ENCODE data around the gene COX7B. TPM values are rescaled to one million over a fixed set of nuclear protein-coding genes. Genes with fewer than 3 reads are reported as not detected.

Gene COX7B
- total and polyA plus RNA-seq, 7 donors = 503 to 2,795 (median 1,011) TPM

DNA sequence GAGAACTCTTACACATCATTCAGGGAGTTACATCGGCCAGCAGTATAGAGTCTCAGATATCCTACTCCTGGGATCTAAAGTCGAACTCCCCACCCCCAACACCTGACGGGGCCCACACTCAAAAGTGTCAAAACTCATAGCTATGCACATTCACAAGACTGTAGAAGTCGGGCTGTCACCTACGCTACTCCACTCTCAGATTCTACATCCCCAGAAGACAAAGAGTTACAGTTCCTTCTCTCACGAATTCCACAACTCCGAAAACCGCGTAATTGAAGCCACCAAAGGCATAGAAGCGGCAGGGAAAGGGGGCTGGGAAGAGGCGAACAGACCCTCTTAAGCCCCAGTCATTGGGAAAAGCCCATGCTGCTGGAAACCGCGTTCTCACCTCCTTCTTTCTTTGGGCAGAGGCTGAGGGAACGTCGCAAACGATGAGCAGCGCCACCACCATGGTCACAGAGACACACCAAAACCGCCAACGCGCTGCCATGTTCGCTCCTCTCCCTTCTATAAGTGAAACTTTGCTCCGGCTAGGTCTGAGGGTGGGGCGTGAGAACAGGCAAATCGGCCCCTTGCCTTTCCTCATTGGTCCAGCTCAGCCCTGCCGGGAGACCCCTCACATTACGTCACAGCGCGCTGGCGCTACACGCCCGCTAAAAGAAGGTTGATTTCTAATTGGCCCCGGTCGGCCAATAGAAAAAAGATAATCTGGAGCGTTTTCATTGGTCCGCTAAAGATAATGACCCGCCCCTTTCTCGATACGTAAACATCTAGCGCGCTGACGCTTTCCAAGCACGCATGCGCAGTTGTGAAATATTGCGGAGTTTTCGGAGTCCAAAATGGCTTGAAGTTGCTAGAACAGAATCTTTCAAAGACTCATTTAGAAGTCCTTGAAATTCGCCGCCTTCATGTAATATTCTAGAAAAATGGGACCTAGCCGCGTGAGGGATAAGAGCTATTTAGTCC lies 4.1 kb upstream of the COX7B start, which contains the start of gene MAGT1:
Gene MAGT1 (minus strand): TSS at position 515 of the 966 bp plus-strand sequence. CDS start 25 bp downstream, at position 490.
- 0% methylated on average over 49 of the region's 49 CpGs for WGBS, 2 donors
- peak; percentile 98 for DNase-seq
- H3K4me3 ChIP-seq = peak within 1 kb of the TSS; percentile 49 to 66 (median 60)
- H3K27me3 ChIP-seq = no peaks in the 10 kb centered on the region
- H3K9me3 ChIP-seq = no peaks in the 10 kb centered on the region
- intact Hi-C loops (cut with DNase I) = loop anchor here (5.0 to 10.0 kb wide), 2 partner anchors 110 to 207 kb away; partner anchors contain the start of genes ATRX and PGK1
- TF ChIP-seq, protein P1, sequence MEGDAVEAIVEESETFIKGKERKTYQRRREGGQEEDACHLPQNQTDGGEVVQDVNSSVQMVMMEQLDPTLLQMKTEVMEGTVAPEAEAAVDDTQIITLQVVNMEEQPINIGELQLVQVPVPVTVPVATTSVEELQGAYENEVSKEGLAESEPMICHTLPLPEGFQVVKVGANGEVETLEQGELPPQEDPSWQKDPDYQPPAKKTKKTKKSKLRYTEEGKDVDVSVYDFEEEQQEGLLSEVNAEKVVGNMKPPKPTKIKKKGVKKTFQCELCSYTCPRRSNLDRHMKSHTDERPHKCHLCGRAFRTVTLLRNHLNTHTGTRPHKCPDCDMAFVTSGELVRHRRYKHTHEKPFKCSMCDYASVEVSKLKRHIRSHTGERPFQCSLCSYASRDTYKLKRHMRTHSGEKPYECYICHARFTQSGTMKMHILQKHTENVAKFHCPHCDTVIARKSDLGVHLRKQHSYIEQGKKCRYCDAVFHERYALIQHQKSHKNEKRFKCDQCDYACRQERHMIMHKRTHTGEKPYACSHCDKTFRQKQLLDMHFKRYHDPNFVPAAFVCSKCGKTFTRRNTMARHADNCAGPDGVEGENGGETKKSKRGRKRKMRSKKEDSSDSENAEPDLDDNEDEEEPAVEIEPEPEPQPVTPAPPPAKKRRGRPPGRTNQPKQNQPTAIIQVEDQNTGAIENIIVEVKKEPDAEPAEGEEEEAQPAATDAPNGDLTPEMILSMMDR (IDR thresholded peaks at IDR 0.05) = no peak
- TF ChIP-seq POLR2AphosphoS5 (IDR thresholded peaks at IDR 0.05) = peak; percentile 84 to 97 (median 96)
- TF ChIP-seq EP300 (IDR thresholded peaks at IDR 0.05) = no peak
- TF ChIP-seq POLR2A (IDR thresholded peaks at IDR 0.05) = peak; percentile 77 to 81
- H3K4me1 ChIP-seq = peaks cover 0 to 21% (median 6%) of the 10 kb centered on the region in 4 donors
- no peaks in the 10 kb centered on the region for H3K36me3 ChIP-seq
- H3K27ac ChIP-seq = peak within 1 kb of the TSS; percentile 90 to 92 (median 92)

DNA sequence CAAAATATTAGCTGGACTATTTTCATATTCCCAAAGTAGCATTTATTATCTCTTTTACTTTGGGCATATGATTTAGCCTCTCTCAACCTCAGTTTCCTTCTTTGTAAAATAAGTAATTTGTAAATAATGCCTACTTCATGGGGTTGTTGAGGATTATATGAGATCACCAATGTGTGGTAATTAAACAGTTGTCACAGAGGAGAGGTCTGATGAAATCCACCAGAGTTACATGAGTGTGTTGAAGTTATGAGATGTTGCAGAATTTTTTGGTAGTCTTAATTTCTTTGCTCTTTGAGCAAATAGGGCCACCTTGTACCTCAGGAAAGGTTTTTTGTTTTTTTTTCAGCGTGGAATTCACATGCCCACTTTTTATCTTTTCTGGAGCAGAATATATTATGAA lies 1.4 kb downstream of the COX7B start:
- Histone ChIP-seq H3K27ac (peak overlapping the region; percentile 78 to 90 (median 88)), H3K4me1 (peaks cover 0 to 13% (median 0%) of the 10 kb centered on the region in 4 donors), H3K36me3 (peaks cover 0 to 26% (median 0%) of the 10 kb centered on the region in 4 donors), H3K27me3 (no peaks in the 10 kb centered on the region), H3K4me3 (peak overlapping the region; percentile 46 to 61 (median 53)), H3K9me3 (no peaks in the 10 kb centered on the region)
- 13 to 65% methylated on average over 1 of the region's 1 CpG for WGBS, 2 donors
- no peak for DNase-seq
- TF ChIP-seq POLR2AphosphoS5 (IDR thresholded peaks at IDR 0.05) (no peak), POLR2A (IDR thresholded peaks at IDR 0.05) (no peak), EP300 (IDR thresholded peaks at IDR 0.05) (no peak)
- TF ChIP-seq, protein P1 (IDR thresholded peaks at IDR 0.05) = no peak
- intact Hi-C loops (cut with DNase I) = no loop called here

DNA sequence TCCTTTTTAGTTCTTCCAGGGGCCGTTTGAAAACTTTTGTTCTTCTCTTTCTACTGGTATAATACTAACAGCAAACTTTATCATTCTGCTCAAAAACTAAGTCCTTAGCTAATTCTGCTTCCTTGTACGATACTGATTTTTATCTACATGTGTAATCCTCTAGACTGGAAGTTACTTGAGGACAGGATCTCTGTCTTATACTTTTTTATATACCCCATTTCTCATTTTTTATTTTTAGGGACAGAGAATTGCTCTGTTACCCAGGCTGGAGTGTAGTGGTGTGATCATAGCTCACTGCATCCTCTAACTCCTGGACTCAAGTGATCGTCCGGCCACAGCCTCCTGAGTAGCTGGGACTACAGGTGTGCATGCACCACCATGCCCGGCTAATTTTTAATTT lies 2.2 kb downstream of the COX7B start:
- peaks cover 0 to 13% (median 0%) of the 10 kb centered on the region in 4 donors for H3K4me1 ChIP-seq
- H3K27ac ChIP-seq = peak overlapping the region in 2 of 4 donors; percentile 14 to 90
- TF ChIP-seq POLR2A (IDR thresholded peaks at IDR 0.05) = no peak
- TF ChIP-seq, protein P1 (IDR thresholded peaks at IDR 0.05) = no peak
- TF ChIP-seq EP300 (IDR thresholded peaks at IDR 0.05) = no peak
- no peak for TF ChIP-seq POLR2AphosphoS5 (IDR thresholded peaks at IDR 0.05)
- no peak overlapping the region for H3K4me3 ChIP-seq
- H3K27me3 ChIP-seq = no peaks in the 10 kb centered on the region
- H3K36me3 ChIP-seq = peaks cover 0 to 31% (median 0%) of the 10 kb centered on the region in 4 donors
- WGBS, 2 donors = 74 to 92% methylated on average over 5 of the region's 5 CpGs
- H3K9me3 ChIP-seq = no peaks in the 10 kb centered on the region
- intact Hi-C loops (cut with DNase I) = no loop called here
- DNase-seq = no peak

DNA sequence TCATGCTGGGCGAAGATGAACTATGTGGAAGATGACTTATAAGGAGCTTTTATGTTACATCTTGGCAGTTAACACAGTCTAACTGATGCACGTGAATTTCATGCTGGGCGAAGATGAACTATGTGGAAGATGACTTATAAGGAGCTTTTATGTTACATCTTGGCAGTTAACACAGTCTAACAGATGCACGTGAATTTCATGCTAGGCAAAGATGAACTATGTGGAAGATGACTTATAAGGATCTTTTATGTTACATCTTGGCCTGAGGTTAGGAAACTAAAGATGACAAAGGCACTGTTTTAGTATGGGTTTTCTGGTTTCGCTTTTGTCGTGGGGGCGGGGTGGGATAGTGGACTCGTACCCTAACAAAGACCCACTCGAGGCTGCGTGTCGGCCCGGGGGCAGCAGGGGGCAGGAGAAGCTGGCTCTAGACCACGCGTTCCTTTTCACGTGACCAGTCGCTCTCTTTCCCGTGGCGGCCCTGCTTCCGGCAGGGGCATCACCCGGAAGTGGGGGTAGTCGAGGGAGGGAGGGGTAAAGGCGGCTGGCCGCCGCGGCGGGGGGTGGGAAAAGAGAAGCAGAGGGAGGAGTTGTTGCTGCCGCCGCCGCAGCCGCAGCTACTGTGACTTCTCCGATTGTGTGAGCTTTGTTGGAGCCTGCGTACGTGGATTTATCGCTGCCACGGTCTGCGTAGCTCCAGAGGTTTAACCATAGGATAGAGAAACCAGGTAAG lies 11.0 kb downstream of the COX7B start, which contains the start of gene ATP7A:
Gene ATP7A (plus strand): TSS at position 586 of the 733 bp plus-strand sequence. CDS start 60,949 bp downstream, outside the sequence.
- H3K9me3 ChIP-seq = no peaks in the 10 kb centered on the region
- intact Hi-C loops (cut with DNase I) = loop anchor here (2.0 to 5.0 kb wide), 2 partner anchors 117 to 195 kb away; partner anchors contain the start of gene PGK1
- peak within 1 kb of the TSS; percentile 46 to 59 (median 56) for H3K4me3 ChIP-seq
- DNase-seq = peak; percentile 94
- WGBS, 2 donors = 2% methylated on average over 36 of the region's 36 CpGs
- H3K4me1 ChIP-seq = peaks cover 0 to 6% (median 0%) of the 10 kb centered on the region in 4 donors
- peaks cover 0 to 6% (median 0%) of the 10 kb centered on the region in 4 donors for H3K36me3 ChIP-seq
- TF ChIP-seq EP300 (IDR thresholded peaks at IDR 0.05) (no peak), POLR2AphosphoS5 (IDR thresholded peaks at IDR 0.05) (peak; percentile 54 to 84 (median 73)), POLR2A (IDR thresholded peaks at IDR 0.05) (peak in 1 of 2 donors; percentile 29)
- TF ChIP-seq, protein P1 (IDR thresholded peaks at IDR 0.05) = peak; percentile 29 to 47 (median 44)
- peak within 1 kb of the TSS; percentile 76 to 87 (median 81) for H3K27ac ChIP-seq
- no peaks in the 10 kb centered on the region for H3K27me3 ChIP-seq
